NCI-H2029 treated with DMSO at 0.1 percent for 48 hours (cell line): ENCODE results near the gene HFE.

Source experiments
- DNase-seq: peaks from one replicate; lab custom pipeline; 2025; lab: John Stamatoyannopoulos, UW

HFE gene

GRCh38 chr6:26133730-26134129 lies 46.5 kb downstream of the HFE start:
- no peak for DNase-seq

- no peak for DNase-seq
These were observed 49.1 kb downstream of the HFE start for GRCh38 chr6:26136321-26136720.

GRCh38 chr6:26140254-26140966 lies 53.2 kb downstream of the HFE start:
- no peak for DNase-seq

DNA sequence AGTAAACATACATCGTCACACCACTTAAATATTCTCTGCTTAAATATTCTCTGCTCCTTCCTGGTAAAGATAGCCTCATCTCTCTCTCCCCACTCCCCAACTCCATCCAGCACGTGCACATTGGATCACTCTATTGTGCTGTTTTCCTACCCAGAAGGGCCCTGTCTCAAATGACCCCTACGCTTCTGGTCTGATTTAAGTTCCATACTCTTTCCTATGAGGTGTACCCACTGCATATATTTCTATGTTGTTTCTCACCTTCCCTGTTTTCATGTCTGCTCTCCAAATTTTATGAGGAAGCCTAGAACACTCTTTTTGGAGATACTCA lies 53.7 kb downstream of the HFE start:
- DNase-seq = no peak

DNA sequence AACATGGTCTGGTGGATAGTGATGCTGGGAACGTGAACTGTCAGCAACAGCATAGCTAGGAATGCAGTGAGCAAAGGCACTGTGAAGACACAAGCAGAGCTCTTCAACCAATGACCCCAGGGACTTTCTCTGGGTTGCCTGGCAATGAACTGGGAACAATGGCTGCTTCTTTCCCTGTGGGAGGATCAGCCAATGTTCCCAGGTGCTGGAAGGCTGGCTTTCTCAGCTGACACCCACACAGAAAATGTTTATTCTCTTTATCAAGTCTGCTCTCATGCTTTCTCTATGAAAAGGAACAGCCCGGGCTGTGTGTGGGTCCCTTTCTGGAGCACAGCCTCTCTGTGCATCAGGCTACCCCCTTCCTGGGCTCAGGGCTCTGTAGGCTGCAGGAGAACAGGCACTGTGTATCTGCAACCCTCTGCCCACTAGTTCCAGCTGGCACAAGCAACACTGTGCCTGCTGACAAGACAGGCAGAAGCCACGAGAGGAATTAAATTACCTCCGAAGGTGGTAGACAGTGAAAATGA lies 54.2 kb downstream of the HFE start:
- DNase-seq = no peak

DNA sequence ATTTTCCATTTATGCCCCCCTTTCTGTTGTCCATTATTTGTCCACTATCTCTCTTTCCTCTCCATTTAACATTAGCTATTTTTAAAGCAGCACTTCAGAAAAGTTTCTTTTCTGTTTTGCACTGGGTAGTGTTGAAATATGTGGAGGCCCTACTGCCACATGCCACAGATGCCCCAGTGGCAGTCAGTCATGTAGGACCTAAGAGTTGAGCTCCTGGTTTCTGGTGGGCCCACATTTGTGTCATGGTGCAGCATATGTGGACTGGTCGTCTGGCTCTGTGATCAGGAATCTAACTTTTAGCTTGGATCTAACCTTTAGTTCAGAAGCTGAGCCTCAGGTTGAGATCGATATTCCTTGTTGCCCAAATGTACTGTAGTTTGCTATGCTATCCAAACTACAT lies 54.8 kb downstream of the HFE start:
- no peak for DNase-seq
